ENCODE measurements around the gene SMARCC1. TPM values are rescaled to one million over a fixed set of nuclear protein-coding genes. Genes with fewer than 3 reads are reported as not detected.

SMARCC1 gene
- total RNA-seq, 1 experiment from 2014 or later: 38.9 TPM

DNA sequence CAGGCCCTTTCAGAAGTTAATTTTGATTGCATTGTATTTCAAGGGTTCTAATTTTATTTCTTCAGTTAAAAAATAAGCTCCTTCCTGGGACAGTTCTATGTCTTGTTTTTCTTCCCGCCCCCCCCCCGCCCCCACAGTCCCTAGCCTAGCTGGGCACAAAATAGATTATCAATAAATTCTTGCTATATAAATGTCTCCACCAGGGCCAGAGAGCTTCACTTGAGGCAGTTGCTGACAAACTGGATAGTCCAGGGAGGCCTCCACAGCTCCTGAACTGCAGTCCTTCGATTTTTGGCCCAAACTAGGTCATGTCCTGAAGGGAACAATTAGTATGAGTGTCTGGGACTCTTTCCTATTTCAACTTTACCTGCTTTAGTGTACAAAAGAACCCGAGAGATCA lies 193.1 kb downstream of the SMARCC1 start:
- DNase-seq (ENCODE audit: low spot score): no peak

DNA sequence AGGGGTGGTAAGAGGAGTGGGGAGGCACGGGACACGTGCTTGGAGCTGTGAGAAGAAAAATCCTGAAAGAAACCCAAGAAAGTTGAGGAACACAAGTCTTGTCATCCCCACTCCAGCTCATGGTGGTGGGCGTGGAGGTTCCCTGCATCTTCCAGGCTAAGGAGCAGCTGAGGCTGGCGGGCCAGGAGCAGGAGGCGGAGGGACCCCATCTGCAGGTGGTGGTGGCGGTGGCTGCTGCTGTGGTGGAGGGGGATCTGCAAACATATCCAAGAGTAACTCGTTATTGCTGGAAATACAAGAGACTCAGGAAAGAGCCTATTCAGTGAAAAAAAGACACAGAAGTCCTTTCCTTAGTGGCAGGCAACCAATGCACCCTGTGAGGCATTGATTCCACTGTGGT lies 193.6 kb downstream of the SMARCC1 start:
- no peak for DNase-seq (ENCODE audit: low spot score)

DNA sequence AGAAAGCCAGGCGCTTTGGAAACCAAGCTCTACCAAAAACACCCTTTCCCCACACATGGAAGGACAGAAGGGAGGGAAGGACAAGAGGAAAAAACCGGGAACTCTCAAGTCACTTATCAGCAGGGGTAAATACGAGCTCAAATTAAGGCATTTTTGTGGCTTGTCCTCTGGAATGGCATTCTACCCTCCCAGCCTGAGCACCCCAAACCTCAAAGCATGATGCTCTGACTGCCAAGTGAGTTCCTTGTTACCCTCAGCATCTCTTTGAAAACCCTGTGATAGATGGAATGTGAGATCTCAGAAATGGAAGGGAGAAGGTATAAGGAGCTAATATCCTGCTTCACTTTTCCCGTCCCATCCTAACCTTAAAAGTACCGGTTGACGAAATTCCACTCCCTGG lies 194.9 kb downstream of the SMARCC1 start:
- no peak for DNase-seq (ENCODE audit: low spot score)

DNA sequence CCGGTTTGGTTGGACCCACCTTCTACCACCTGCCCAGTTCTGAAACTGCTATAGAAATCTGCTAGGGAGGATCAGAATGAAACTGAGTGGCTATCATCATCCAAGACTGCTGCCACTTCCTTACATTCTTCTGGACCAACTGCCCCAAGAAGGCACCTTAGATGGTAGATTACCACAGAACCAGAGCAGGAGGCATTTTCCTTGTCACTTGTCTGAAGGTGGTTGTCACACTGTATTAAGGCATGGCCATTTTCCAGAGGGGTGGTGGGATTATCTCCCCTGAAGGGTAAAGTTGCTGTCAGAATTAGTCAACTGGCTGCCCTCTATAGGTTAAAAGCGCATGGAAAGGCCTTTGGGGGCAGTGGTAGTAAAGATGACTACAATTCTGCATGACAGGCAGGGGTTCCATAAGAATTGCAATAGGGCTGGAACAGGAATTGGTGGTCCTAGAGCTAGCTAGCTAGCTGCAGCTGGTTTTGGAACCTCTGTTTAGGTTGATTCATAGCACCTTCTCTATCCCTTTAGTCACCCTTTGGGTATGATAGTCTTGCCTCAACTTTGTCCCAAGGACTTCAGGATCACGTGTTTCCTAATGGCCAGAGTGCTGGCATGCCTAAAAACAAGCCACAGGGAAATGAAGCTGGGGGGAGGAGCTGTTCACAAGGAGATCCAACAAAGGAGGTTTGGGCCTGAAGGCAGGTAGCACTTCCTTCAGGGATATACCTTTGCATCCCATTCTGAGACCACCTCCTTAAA lies 198.2 kb downstream of the SMARCC1 start:
- DNase-seq (ENCODE audit: low spot score): no peak

DNA sequence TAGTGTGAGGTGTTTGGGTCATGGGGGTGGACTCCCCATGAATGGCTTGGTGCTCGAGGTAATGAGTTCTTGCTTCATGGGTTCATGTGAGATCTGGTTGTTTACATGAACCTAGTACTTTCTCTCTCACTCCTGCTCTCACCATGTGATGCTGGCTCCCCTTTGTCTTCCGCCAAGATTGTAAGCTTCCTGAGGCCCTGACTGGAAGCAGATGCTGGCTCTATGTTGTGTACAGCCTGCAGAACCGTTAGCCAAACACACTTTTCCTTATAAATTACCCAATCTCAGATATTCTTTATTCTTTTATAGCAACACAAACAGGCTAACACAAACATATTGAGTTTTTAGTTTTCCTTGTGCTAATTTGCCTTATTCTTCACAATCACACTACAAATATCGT lies 199.9 kb downstream of the SMARCC1 start:
- no peak for DNase-seq (ENCODE audit: low spot score)

DNA sequence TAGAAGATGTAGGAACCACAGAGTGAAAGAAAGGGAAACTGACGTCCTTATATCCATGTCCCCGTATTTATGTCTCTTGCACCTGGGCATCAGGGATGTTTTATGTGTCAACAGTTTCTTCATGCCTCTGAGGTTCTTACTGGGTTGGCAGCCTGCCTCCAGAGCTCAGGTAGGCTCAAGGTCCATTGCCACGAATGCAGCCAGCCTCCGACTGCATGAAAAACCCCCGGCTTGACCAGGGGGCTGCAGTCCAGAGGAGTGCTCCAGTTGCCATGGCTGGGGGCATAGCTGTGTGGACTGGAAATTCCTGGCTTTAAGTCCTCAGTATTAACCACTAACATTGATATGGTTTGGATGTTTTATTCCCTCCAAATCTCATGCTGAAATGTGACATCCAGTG lies 200.3 kb downstream of the SMARCC1 start:
- DNase-seq (ENCODE audit: low spot score): no peak

DNA sequence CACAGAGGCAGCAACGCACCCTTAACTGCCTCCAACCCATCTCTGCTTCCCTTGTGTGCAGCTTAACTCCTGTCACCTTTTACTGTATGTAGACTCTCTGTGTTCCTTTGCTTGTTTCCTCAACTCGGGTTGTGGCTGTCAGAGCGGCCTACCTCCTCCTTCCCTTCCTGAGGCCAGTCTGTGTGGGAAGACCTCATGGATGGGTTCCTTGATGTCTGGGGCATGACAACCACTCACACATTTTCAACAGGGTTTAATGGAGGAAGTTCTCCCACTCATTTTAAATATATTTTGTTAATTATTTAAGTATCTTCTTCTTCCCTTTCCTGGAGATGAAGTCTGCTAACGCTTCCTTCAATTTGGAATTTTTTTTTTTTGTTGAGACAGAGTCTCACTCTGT lies 201.2 kb downstream of the SMARCC1 start:
- DNase-seq (ENCODE audit: low spot score): no peak

DNA sequence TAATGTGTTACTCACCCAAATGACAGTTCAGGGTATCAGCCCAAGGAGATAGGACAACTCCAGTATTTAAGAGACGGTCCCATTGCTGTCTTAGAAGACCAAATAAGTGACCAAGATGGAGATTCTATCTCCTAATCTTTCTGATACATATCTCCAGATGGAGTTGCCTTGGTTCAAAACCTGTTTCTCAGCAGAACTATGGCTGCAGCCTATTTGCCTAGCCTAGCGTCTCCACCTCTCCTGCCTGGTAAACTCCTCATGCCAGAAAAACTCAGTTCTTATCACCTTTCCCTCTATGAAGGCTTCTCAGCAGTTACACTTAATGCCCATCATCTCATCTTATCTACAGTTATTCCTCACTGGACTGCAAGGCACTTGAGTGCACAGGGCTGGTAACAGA lies 201.8 kb downstream of the SMARCC1 start:
- DNase-seq (ENCODE audit: low spot score): no peak

DNA sequence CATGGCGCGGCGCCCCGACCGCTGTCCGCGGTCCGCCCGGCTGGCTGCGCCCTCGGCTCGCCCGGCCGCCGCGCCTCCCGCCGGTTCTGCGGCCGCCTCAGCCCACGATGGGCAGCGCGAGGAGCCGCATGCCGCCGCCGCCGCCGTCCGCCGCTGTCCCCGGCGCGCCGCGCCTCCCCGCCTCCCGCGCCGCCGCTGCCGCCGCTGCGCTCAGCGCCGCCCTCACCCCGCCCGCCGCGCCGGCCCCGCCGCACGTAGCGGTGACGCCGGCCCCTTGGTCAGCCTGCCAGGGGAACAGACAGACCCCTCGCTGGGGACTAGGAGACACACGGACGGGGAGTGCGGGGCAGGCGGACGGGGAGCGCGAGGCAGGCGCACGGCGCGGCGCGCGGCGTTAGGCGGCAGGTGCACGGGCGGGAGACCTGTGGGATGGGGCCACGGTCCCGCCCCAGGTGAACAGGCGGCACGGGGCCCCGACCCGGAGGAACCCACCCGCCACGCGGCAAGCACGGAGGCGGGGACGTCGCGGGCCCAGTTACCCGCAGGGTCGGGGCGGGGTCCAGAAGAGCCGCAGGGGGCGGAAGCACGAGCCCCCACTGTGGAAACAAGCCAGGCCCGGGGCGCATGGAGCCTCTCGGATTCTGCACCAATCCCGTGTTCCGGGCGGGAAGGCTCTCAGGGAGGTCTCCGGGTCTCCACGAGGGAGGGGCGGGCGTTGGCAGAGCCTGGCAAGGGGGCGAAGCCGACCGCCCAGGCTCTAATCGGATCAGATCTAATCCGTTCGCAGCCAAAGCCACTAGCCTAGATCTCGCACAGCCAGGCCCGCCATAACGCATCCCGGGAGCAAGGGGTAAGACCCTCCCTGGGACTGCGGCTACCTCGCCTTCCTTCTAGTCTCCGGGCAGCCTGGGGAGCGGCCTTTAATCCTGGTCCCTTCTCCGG lies 202.7 kb downstream of the SMARCC1 start, which contains the start of gene CSPG5:
CSPG5 (minus strand) TSS at position 175 of the 942 bp plus-strand sequence; CDS start at position 3, 172 bp downstream.
- DNase-seq (ENCODE audit: low spot score): no peak

DNA sequence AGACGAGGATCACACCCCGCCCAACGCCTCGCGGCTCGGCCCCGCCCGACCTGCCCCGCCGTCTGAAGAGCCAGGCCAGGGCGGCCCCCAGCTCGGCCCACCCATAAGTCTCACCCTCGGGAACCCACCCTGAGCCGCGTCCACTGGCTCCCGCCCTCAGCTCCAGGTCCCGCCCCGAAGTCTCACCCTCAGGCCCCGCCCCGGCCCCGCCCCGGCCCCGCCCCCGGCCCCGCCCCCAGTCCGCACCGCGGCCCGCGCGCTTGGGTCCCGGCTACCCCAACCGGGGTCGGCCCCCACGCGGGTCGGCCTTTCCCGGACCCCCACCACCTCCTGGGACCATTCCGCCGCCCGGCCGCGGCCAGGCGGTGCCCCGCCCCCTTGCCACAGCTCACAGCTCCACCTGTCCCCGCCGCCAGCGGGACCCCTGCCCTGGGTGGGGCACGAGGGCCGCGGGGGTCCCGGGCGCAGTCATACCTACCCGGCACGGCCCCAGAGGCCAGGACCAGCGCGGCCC lies 203.5 kb downstream of the SMARCC1 start:
- DNase-seq (ENCODE audit: low spot score): no peak

DNA sequence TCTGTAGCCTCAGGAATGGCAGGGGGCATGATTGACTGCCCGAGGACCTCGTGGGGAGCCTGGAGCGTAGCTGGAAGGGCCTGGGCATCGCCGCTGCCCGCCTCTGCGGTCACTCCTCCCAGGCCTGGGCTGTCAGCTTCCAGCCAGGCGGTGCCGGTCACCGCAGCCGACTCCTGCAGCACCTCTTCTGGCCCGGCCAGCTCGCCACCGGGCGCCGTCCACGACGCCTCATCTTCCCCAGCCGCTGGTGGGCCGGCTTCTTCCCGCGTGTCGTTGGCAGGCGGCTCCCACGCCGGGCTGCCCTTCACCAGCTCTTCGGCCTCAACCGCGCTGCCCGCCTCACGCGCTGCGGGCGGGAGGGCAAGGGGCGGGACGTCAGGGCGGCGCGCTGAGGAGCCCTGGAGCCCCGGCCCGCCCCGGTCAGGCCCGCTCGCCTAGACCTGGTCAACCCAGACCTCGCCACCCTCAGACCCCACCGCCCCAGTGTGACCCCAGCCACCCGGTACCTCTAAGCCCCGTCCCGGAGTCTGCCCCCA lies 204.0 kb downstream of the SMARCC1 start:
- no peak for DNase-seq (ENCODE audit: low spot score)

DNA sequence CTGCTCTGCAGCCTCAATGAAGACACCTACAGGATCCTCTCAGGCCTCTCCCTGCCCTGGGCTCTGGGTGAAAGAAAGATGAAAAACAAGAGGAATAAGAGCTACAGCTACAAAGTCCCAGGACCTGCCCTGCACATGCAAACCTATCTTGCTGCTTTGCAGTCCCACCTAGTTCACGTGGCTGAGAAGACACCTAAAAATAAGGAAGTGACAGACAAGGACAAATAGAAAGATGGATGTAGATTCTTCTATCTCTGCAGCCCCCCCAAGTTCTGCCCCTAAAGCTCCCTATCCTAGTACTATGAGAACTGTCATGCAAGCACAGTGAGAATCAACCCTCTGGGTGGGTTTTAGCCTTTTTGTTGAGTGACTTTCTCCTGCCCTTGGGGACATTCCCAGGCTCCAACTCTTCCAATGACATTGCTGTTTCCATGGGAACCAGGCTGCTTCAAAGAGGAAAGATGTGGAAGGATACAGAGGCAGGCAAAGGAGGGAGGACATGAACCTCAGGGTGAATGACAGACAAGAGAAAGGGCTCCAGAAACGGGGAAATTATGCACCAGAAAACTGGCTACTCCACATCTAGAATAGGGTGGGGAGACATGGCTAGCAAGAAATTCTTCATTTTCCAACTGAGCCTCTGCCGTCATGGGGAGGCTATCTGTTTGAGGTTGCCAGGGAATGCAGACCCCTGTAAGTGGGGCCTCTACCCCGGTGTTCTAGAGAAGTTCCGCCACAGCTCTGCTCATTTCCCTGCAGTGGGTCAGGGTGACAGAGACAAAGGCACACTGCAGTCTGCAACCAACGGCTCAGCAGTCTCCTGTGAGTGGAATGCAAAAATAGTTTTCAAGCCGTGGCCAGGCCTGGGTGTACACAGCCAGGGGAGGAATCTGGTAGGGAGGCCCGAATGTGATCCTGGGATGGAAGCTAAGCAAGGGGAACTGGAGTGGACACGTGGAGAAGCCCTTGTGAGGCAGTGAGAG lies 208.2 kb downstream of the SMARCC1 start:
- no peak for DNase-seq (ENCODE audit: low spot score)

DNA sequence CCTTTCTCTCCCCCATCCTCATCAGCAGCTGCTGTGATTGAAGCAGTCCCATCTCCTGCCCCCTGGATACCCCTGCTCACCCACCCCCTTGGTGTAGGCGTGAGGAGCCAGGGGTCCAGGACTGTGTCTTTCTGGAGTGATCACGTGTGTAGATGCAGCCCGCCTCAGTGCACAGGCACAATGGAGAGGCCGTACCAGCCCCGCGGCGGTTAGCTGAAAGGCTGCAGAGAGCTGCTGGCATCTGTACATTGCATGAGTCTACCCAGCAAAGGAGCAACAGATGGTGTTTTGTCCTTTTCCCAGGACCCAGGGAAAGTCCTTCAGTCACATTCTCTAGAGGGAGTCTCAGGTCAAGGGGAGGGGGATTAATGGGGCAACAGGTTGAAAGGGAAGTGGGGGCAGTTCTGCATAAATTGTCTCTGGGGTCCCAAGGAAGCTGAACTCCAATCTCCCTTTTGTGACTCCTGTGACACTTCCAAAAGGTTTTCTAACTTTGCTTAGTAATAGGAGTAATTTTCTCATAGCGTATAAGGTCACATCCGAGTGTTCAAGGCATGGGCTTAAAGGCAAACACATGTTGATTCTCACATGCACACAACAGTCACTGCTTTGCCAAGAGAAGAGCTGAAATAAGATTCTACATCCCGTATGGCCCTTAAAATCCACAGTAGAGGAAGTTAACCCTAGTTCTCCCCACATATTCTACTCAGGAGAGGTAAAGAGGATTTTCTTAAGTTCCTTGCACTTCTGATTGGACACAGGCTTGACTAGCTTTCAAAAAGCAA lies 210.1 kb downstream of the SMARCC1 start:
- no peak for DNase-seq (ENCODE audit: low spot score)

DNA sequence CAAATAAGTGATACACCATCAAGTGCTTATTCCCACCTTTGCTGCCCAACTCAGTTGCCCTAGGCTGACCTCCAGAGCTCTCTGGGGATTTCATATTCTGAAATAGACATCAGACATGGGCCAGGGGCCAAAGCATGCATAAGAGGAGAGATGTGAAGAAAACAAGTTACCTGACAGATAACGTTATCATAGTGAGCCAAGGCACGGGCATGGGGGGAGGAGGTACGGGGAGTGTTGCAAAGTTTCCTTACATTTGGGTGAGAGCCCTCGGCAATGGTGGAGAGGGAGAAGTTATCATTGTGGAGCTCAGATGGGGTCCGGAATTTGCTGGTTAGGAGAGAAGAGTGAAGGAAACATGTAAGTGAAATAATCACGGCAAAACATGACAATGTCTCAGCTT lies 212.8 kb downstream of the SMARCC1 start:
- DNase-seq (ENCODE audit: low spot score): no peak

DNA sequence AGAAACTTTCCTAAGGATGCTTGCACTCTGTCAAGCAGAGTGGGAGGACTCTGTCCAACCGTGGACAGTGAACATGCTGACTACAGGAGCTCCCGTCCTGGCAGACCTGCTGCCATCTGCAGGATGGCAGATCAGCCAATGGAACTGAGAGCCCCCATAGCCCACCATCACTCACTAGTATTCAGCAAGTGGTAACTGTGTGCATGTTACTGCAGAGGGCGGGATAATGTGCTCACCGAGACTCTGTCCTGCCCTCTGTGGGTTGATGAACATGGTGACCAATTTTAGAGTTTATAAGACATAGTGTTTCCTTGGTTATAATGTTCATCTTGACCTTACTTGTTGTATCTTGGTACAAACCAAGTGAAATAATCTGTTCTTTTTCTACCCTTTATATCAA lies 214.5 kb downstream of the SMARCC1 start:
- DNase-seq (ENCODE audit: low spot score): no peak

DNA sequence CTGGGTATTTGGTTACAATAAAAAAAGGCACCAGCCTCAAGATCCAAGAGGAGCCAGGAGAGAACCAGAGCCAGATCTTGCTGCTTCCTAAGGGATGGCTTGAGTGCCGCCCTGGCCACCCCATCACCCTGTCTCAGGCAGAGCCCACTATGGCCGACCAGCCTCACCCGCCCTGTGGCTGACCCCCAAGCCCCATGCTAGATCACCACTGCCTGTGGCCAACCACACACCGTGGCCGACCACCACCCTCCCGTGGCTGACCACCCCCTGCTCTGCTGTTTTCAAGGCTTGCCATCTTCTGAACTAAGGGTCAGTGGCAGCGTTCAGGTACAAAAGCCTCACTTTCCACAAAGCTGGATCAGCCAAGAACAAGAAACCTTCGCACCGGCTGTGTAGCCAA lies 215.0 kb downstream of the SMARCC1 start:
- no peak for DNase-seq (ENCODE audit: low spot score)

DNA sequence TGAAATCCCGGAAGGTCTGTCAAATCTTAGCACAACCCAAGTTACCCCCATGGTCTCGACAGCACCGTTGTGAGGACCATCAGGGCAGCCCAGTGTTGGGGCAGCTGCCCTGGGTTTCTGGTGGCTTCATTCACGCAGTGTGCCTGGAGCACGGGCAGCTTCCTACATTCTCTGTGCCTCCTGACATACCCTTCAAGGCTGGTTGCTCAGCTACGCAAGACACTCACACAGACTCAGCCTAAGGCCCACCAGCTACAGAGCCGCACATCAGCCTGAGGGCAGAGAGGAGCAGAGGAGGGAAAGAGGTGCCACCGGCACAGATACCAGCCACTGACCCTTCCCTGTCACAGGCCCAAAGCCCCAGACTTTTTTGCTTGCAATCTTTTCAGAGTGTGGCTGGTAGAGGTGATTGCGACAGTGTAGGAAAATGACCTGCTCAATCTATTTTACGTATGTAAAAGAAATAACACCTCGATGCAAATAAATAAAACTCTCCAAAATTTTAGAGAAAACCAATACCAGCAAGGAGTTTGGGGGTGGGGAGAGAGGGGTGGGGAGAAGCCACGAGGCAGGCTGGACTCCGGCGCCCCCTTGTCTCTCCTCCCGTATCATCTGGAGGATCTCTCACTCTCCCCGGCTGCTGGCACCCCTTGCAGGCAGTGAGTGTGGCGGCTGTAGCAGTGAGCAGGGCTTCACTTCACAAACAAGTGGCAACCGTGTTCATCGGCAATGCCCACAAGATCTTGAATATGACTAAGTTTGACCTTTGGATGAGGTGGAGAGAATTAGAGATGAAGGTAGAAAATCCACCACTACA lies 215.8 kb downstream of the SMARCC1 start:
- no peak for DNase-seq (ENCODE audit: low spot score)

DNA sequence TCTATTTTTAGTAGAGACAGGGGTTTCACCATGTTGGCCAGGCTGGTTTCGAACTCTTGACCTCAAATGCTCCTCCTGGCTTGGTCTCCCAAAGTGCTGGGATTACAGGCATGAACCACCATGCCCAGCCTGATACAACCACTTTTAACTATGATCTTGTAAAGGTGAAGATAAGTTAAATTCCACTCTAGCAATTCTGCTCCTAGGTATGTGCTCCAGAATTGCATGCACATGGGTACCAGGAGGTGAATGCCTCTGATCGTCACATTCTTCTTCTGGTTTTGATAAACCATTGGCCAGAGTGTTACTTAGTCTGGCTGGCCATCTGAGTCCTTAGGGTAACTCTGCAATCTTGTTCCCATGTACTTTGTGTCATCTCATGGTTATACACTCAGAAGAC lies 225.3 kb downstream of the SMARCC1 start:
- no peak for DNase-seq (ENCODE audit: low spot score)

DNA sequence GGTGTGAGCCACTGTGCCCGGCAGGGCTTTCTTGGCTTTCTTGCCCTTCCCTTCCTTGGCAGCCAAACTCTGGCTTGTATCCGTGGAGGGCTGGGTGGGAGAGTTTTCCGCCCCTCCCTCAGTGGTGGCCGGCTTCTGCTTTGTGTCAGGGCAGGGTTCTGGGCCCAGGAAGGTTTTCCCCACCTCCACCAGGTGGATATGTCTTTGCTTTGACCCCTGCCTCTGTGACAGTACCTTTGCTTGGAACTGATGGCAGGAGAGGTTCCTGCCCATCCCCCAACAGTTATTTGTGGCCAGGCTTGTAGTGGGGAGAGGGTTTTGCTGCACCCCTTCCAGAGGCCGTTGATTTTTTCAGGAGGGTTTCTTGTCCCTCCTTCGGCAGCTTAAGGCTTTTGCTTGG lies 227.4 kb downstream of the SMARCC1 start:
- no peak for DNase-seq (ENCODE audit: low spot score)
